GM18858 (cell line): ENCODE measurements around the gene TIMM8B.
A peak's percentile ranks its signal among the peaks of the same experiment; 100 is the strongest.
"Not testable (repeated sequence)": the region's sequence is repeated elsewhere in the genome, so short reads cannot be mapped to it uniquely, and the experiment has no call there.

Experiments used
- ATAC-seq: cut with Tn5 transposase; IDR thresholded peaks from one replicate; pipeline ENCODE4 v1.9.1; 2021; ENCODE audit not compliant: unreplicated experiment

Gene TIMM8B

GRCh38 chr11:112086422-112087191, at the start of gene TIMM8B, which contains the start of gene SDHD:
Gene TIMM8B (minus strand): TSS chr11:112086756. CDS start chr11:112086723, 33 bp downstream.
Gene SDHD (plus strand): TSS chr11:112086873. CDS start chr11:112086908, 35 bp downstream.
- peak; percentile 81 for ATAC-seq

DNA sequence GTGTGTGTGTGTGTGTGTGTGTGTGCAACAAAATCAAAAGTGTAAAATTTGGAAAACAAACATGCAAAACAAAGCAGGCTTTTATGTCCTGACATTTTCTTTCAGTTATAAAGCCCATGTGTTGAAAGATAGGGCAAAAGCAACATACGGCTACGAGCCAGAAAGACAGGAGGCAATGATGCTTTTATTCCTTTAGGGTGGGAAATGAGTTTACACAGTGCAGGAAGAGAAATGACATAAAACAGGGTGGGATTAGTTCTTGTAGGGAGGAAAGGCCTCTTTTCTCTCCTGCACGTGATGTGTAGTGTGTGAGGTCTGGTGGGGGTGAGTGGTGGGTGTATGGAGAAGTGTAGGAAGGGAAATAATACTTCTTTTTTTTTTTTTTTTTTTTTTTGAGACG, 47.9 kb upstream of the TIMM8B start:
- ATAC-seq, result no peak

- ATAC-seq, result no peak
These were observed 46.2 kb upstream of the TIMM8B start for GRCh38 chr11:112132737-112133136.

DNA sequence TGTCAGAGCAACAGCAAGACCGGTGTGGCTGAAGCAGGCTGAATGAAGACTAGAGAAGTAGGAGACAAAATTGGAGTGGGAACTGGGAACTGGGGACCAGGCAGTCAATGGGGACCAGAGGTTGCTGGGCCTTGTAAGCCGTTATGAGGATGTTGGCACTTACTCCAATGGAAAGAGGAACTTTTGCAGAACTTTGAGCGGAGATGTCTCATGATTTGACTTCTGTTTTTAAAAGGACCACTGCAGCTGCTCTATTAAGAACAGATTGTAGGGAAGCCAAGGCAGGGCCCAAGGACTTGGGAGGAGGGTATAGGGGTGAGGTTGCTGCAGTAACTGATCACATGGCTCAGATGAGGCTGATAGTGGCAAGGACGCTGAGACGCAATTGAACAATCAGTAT, 43.1 kb upstream of the TIMM8B start:
- no peak for ATAC-seq

DNA sequence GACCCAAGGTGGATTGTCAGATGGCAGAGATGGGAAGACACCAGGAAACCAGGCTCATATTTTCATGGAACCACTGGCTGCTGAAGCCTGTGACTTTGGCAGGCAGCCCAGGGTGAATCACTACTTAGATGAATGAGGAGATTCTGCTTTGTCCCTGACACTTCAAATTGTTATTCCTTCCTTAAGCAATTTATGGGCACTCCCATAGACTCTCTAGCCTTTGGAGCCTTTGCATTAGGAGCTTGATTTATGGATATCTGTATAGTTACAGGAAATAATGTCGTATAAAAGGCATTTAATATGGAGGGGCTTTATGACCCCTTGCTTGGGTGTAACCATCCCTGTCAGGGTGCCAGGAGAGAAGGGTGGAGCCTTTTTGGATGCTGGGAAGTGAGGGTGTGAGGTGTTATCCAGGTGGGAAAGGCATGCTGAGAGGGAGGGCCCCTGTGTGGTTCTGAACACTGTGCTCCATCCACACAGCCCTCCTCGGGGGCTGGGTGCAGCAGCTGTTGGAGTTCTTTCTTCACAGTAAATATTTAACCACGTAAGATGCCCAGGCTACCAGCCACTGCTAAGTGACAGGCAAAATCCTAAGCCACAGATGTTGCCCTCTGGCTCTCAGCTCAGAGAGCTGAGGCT, 42.0 kb upstream of the TIMM8B start:
- ATAC-seq, result no peak

DNA sequence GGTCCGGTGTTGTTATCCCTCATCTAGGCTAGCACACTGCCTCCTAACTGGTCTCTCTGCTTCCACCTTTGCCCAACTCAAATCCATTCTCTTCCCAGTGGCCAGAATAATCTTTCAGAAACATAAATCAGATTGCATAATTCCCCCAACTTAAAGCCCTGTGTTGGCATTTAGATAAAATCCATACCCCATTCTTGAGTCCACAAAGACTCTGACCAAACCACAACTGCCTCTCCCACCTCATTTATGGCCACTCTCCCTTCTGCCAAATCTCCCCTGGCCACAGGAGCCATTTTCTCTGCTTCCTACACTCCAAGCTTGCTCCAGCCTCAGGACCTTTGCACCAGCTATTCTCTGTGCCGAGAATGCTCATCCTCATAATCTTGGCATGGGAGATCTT, 40.5 kb upstream of the TIMM8B start:
- ATAC-seq, result no peak

- no peak for ATAC-seq
These were observed 36.6 kb upstream of the TIMM8B start for GRCh38 chr11:112123129-112123528.

- no peak for ATAC-seq
These were observed 35.5 kb upstream of the TIMM8B start for GRCh38 chr11:112121981-112122615.

DNA sequence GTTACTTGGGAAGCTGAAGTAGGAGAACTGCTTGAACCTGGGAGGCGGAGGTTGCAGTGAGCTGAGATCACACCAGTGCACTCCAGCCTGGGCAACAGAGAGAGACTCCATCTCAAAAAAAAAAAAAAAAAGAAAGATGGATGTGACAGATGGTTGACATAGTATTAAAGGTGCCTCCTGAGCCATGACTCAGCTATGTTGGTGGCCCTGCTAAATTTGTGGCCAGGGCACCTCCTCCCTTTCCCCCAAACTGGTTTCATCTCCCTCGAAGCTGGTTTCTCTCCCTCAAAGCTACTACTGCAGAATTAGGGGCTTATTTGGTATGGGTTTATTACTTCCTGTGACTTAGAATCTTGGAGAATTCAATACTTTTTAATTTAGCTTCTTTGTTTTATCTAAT, 31.6 kb upstream of the TIMM8B start:
- ATAC-seq, result no peak

DNA sequence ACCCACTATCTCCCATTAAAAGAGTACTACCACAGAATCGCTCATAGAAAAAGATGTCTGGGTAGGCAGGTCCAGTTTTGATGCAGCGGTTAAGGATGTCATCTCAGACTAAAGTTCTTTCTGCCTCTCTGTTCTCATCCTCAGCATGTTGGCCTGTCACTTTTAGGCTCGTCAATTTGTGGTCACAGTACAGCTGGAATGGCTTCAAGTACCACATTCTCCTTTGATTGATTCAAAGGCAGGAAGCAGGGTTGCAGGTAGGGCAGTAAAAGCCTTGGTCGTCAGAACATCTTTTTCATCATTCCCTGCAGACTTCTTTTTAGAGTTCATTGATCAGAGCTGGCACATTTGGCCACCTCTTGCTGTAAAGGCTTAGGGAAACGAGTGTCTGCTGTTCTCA, 28.8 kb upstream of the TIMM8B start:
- ATAC-seq, result no peak

GRCh38 chr11:112114460-112114859, 27.9 kb upstream of the TIMM8B start:
- no peak for ATAC-seq

GRCh38 chr11:112113539-112114457, 27.2 kb upstream of the TIMM8B start:
- no peak for ATAC-seq

DNA sequence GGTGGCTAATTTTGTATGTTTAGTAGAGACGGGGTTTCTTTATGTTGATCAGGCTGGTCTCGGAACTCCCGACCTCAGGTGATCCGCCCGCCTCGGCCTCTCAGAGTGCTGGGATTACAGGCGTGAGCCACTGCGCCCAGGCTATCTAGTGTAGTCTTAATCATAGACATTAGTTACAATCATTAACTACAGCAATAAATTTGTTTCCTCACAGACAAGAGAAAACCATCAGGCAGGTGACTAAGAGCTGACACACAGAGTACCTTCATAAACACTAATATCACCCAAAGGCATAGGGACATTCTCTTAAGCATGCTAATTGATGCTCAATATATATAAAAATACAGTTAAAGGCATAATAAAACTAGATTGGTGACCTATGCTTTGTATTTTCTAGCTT, 19.5 kb upstream of the TIMM8B start:
- no peak for ATAC-seq

GRCh38 chr11:112103446-112103845, 16.9 kb upstream of the TIMM8B start:
- ATAC-seq, result no peak

- ATAC-seq, result no peak
These were observed 13.9 kb upstream of the TIMM8B start for GRCh38 chr11:112100462-112100861.

- no peak for ATAC-seq
These were observed 11.4 kb upstream of the TIMM8B start for GRCh38 chr11:112097734-112098528.

DNA sequence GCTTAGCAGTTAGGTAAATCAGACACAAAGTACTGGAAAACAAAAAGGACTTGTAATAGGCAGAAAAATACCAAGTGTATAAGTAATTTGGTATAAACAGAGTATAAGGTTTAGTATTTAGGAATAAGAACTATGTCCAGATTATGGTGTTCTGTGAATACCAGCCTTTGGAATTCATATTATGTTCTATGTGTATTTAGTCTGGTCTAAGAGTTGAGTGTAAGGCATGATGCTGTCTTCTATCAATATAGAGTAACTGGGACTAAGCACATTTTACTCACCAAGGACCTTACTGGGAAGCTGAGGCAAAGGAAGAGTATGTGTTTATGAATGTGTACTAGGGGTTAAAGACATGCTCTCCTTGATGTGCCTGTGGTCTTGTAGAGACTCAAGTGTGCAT, 9.6 kb upstream of the TIMM8B start:
- ATAC-seq, result no peak

DNA sequence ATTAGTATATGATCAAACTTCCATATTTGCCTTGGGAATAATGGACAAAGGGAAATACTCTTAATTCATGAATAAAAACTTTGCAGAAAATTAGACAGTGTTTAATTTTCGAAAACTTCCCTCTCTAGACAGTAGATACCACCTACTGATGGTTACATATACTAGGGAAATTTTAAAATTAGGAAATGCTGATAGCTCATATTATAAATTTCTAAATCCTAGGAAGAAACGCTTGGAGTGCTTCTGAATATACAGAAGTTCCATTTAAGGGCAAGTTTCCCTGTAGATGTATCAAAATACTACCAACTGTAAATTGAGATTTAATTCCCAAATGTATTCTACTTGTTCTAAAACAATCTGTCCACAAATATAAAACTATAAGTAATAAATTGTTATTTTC, 8.7 kb upstream of the TIMM8B start:
- ATAC-seq, result not testable (repeated sequence)

DNA sequence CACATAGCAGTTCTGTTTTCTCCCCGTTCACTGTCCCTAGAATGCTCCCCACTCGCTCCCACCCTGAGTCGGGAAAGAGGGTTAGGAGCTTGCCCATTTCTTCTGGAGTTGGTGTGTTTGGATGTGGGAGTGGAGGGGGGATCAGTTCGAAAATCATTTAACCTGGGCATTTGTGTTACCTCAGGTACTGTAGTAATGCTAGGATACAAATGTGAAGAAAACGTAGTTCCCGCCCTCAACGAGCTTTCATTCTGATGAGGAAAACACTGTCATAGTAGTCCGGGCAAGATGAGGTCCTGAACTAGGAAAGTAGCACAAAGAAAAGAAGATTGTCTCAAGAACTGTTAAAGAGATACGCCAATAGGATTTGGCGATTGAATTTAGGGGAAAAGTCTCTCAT, 656 bp upstream of the TIMM8B start:
- ATAC-seq, result no peak

- no peak for ATAC-seq
These were observed 634 bp downstream of the TIMM8B start for GRCh38 chr11:112085822-112086421.
